ENCODE data around the gene C2CD3.

Gene C2CD3

DNA sequence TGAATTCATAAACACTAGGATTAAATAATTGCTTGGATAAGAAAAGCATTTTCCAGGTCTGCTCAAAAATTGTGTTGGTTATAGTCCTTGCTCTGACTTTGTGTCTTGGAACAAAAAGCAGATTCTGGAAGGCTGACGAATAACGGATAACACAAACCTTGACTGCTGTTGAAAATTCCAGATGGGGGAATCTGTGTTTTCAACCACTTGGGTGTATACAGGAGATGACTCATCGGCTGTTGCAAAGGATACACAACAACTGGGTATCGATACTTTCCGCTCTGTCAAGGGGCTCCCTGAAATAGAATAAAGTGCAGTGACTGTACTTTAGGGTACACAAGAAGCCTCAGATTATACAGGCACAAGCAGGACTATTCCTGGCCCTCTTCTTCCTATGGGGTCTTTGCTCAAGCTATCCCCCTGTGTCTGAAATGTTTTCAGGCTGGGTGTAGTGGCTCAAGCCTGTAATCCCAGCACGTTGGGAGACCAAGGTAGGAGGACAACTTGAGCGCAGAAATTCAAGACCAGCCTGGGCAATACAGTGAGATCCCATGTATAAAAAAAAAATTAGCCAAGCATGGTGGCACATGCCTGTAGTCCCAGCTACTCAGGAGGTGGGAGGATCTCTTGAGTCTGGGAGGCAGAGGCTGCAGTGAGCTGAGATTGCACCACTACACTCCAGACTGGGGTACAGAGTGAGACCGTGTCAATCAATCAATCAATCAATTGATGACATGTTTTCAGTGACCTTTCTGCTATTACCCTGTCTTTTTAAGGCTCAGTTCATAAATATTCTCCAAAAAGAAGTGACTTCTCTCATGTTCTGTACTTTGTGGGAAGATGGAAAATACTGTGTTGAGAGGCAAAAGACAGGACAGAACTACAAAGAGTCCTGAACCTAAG is 113.3 kb downstream of the C2CD3 start:
- DNase-seq: no peak

DNA sequence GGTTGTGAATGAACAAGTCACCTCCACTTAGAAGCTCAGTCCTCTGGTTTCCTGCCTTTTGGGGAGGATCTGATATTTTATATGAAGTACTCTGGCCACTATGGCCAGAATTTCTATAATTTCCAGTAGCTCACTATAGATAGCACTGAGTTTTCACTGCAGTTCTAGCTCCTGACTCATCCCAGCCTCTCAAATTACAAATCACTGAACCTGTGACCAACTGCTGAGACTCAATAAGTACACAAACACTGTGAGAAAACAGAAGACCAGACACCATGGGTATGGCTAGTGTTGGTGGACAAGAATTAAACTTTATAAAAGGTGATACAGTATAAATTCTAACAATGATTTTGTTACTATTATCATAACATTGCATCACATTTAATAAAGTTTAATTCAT is 114.9 kb downstream of the C2CD3 start:
- no peak for DNase-seq

DNA sequence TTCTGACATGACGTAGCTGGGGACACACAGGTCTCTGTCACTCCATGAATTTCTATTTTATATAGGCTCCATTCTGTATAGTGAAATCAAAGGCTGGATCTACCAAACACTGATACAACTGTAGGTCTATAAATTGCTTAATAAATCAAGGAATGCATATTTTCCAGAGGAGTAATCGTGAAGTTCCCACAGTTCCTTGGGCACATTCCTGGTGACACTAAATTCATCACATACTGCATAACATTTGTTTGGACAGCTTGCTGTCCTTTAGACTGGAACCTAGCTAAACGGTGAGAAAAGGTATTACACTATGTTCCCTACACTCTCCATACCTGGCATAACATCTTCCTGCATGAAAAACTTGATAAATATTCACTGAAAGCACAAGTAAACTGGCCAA is 120.3 kb downstream of the C2CD3 start:
- no peak for DNase-seq

DNA sequence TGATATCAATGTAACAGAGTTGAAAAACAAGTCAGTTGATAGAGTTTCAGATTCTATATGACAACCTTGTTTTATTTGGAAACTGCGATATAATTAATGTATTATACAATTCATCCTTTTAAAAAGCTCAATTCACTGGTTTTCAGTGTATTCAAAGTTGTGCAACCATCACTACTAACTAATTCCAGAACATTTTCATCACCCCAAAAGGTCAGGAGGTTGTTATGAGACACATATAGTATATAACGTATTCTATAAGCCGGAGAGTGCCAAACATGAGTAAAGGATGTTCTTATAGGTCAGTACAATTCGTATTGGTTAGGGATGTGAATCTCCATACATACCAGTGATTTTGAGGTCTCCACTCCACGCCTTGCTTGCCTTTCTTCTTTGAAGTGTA is 121.8 kb downstream of the C2CD3 start:
- no peak for DNase-seq

DNA sequence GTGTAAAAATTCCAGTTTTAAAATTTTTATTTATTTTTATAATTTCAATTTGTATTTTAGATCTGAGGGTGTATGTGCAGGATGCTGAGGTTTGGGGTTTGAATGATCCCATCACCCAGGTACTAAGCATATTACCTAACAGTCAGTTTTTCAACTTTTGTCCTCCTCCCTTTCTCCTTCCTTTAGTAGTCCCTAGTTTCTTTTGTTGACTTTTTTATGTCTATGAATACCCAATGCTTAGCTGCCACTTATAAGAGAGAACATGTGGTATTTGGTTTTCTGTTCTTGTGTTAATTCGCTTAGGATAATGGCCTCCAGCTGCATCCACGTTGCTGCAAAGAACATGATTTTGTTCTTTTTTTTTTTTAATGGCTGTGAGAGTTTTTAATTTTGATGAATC is 126.3 kb downstream of the C2CD3 start:
- DNase-seq: no peak

DNA sequence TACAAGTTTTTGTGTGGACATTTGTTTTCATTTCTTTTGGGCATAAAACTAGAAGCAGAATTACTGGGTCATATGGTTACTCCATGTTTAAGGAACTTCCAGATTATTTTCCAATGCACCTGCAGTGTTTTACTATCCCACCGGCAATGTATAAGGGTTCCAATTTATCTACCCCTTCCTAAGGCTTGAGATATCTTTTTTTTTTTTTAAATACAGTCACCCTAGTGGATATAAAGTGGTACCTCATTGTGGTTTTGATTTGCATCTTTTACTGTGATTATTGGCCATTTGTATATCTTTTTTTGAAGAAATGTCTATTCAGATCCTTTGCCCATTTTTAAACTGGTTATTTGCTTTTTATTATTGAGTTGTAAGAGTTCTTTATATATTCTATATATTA is 127.4 kb downstream of the C2CD3 start:
- DNase-seq: no peak

DNA sequence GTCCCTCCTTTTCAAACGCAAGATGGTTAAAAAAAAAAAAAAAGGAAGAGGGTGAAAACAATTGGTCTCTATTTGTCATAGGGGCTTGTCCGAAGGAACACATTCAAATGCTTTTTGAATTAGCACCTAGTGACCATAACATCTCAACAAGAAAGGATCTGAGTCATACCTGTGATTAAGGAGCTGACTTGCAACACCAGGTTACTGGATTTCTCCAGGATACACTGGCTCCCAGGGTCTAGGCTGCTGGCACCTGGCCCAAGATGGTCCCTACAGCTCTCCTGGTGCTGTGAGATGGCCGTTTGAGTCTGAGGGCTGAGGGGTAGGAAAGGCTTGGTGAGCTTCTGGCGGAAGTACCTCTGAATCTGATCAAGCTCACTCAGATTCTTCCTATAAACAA is 133.5 kb downstream of the C2CD3 start:
- no peak for DNase-seq

DNA sequence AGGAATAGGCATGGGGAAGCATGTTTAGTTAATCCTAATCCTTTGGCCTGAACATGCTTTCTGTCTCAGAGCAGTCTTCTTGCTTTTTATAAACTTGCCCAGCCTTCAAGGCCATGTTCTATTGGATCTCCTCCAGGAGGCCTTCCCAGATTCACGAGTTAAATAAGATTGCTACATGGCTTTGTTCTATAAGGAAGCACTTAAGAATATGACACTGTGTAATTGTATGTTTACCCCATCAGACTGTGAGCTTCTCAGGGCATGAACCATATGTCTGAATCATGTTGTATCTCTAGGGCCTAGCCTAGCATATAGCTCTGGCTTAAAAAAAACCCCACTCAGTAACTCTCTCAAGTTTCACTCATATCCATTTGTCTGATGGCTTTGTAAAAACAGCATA is 135.5 kb downstream of the C2CD3 start:
- no peak for DNase-seq

DNA sequence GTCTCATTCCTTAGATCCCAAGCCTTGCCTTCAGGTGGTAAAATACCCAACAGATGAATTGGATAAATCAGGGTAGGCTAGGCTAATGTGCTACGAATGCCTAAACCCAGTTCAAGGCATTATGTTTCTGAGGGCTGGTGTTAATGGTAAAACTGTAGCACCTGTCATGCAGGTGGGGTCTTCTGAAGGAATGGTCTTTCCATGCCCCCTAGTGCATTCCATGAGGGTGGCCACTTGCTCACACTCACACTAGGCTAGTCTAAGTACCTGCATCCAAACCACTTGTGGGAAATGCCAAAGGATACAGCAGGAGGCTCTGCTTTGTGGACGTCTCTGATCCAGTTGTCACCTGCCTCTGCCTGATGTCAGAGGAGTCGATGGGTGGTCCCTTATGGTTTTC is 137.8 kb downstream of the C2CD3 start:
- DNase-seq: no peak

DNA sequence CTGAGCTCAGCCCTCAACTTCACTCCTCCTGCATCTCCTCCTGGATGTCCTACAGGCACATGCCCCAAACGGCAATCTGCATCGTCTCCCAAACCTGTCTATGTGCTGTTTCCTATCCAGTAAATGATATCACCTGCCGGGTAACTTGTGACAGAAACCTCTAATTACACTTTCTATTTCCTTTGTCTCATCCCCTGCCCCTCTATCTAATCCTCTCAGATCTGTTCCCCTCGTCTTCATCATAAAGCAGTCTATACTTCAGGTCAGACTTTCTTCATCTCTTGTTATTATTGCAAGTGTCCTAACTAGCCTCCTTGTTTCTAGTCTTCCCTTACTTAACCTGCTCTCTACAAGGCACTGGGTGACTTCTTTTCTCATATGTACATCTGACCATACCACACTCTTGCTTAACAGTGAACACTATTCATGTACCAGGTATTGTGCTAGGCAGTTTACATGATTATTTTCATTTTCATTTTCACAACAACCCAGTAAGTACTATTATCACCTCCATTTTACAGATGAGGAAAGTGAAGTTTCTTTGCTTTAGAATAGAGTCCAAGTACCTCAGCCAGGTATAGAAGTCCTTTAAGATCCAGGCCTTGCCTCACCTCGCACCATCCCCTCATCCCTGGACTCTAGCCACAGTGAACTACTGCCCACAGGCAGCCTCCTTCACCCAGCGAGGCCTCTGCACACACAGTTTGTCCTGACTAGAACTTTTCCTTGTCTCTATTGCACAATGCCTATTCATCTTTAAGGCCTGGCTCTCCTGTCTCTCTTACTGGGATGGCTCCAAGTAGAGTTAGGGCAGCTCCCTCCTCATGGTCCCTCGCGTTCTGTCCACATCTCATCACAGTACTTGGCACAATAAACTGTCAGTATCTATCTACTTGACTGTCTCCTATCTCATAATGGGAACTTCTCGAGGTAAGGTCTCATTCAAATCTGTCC is 139.8 kb downstream of the C2CD3 start:
- no peak for DNase-seq

DNA sequence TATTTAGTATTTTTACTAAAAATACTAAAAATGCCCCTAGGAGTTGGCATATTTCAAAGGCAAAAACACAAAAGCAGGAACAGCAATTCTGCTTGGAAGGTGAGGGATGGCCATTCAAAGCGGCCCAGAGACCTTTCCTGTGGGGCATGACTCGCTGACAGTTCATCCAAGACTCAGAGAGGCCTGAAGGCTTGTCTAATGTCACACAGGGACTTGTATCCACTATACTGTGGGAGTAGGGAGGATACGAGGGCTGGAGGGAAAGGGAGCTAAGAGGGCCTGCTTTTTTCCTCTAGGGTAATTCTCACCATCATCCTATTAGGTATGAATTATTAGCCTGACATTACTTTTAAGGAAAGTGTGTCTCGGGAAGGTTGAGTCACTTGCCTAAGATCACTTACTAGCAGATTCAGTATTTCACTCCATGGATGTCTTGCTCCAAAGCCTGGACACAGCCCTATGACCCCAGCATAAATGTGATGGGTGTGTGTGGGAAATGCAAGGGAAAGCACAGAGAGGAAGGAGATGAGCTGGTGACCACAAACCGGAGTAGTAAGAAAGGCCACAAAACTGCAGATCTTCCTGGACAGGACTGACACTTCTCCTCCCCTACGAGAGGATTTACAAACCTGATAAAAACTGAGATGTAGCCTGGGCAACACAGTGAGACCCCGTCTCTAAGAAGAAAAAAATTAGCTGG is 145.2 kb downstream of the C2CD3 start:
- no peak for DNase-seq

DNA sequence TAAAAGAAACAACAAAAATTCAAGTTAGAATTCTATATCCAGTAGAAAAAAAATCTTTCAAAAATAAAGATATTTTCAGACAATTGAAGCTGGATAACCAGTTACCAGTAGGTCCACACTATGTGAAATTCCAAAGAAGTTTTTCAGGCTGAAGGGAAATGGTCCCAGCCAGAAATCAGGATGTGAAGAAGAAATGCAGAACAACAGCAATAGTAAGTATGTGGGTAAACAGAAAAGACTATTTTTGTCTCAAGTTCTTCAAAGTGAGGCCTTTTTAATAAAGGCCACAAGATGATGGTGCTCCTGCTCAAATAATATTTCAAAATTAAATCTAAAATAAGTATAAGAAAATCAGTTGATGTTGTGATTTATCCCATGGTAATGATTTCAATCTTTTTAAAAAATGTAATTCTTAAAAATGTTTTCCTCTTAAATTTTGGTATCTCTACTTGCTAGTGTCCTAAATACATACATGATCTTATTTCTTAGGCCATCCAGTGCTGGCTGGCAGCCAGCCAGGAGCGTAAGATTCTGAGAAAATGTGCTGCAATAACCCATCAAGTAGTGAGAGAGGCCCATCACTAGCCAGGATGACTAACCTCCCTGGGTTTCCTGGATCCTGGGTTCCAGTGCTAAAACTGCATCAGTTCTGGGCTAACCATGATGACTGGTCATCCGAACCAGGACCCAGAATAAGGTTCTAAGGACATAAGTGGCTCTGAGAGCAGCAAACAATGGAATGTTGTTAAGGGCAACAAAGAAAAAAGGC is 146.4 kb downstream of the C2CD3 start:
- no peak for DNase-seq

DNA sequence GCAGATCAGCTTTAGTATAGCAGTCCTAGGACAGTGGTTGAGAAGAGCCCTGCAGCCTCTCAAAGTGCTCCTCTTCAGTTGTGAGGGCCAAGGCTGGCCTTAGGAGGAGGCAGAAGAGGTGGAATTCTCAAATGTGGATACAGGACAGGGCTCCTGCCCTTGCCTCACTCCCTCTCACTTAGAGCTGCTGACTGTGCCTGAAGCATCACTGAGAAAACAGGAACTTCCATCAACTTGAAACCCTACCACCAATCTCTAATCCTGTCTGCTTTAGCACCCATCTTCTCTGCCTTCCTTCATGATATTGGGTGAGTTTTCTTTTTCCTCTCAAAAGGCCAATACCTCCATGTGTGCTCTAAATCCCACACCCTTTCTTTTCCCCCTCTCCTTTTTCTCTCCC is 147.5 kb downstream of the C2CD3 start:
- no peak for DNase-seq

DNA sequence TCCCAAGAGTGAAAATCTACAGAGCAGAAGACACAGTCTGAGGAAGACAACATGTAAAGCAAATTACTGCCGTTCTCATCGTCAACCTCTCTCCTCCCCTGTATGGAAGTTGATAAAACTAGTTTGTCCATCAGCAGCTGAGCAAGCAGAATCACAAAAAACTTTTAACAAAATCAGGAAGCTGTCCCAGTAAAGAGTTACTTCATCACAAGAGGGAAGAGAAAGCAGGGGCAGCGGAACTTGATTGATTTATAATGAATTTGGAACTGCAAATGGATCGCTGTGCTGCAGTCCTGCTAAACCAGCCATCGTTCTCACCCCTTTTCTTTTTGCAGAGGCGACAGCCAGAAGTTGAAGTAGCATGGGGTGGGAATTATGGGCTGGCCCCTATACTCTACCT is 148.3 kb downstream of the C2CD3 start:
- DNase-seq: no peak

DNA sequence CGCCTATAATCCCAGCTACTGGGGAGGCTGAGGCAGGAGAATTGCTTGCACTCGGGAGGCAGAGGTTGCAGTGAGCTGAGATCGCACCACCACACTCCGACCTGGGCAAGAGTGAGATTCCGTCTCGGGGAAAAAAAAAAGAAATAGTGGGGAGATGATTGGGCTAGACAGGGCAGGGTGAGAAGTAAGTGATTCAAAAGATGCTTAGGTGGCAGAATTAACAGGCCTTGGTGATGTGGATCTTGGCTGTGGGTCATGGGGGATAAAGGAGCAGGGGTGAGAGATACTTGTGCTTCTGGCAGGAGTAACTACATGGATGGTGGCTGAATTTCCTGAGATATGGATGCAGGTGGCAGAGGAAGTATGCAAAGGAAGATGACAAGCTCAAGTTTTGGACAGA is 148.8 kb downstream of the C2CD3 start:
- DNase-seq: no peak

DNA sequence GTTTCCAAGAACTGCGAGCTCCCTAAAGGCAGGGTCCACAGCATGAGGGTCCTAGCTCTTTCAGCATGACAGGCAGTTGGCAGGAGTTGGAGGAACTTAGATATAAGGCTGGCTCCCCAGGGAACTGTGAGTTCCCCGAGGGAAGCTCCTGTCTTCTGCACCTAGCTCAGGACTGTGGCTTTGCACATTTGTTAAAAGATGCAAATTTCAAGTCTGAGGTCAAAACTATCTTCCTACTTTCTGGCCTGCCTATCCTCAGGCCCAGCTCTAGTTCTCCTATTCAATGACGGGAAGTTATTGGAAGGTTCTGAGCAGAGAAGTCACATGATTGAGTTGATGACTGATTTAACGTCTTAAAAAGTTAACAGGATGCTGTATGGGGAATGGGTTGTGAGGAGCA is 150.3 kb downstream of the C2CD3 start:
- DNase-seq: no peak

DNA sequence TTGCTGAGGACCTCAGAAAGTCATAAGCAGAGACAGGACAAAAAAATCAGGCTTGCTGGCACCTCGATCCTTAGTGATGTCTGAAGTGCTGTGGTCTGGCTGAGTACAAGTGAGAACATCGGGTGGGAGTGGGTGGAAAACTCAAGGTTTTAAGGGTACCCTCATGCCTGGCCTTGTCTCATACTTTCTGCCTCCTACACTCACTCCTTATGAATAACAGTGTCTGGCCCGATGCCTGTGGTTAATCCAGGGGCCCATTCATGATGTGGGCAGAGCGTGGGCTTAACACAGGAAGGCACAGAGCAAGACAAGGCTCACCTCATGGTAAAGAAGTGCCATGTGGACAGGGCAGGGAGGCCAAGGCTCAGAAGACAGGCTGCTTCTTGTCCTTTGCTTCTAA is 150.9 kb downstream of the C2CD3 start:
- DNase-seq: no peak

DNA sequence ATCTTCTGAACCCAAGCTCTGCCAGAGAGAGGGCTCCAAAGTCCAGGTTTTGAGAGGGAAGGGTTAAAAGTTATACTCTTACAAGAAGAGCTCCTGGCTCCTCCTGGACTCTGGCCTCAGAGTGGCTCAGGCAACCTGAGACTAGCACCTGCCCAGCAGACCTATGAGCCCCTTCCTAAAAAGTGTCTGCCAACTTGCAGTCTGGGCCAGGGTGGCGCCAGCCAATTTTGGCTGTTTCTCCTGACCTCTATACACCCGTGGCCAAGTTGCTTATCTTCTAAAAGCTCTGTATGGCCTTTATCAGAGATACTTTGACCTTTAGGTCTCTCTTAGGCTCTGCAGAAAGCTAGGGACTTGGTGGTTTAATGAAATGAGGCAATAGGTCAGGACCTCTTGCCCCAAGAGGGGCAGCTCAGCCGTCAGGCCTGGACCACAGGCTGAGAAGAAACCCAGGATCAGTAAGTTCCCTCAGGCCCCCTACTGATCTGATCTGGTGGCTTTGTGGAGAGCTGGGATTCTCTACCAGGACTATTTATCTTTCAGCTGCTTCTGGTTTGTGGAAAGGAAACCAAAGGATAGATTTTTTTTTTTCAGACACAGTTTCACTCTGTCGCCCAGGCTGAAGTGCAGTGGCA is 151.6 kb downstream of the C2CD3 start:
- no peak for DNase-seq

DNA sequence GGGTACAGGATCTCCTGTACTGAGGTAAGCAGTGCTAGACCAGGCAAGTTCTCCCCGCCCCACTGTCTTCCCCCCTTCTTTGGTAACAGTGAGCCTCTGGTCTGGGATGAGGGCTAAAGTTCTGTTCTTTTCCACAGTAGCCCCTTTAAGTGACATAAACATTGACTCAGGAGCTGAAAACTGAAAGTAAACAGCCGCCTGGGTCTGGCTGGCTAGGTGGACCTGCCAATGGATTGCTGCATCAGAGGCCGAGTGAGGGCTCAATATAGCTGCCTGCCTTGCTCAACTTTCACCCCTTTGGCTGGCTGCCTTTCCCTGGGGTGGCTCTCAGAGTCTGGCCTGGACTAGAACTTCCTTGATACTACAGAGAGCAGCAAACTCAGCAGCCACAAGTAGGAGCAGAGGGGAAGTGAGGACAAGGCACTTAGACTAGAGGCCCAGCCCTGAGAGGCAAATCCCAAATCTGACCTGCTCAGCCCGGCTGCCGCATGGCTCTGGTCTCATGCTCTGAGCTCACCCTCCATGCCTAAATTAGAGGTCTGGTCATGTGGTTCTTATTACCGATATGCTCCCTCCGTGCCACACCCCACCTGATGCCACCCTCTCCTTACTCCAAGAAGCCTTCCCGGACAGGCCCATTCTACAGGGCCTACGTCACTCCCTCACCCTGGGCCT is 152.3 kb downstream of the C2CD3 start:
- no peak for DNase-seq

DNA sequence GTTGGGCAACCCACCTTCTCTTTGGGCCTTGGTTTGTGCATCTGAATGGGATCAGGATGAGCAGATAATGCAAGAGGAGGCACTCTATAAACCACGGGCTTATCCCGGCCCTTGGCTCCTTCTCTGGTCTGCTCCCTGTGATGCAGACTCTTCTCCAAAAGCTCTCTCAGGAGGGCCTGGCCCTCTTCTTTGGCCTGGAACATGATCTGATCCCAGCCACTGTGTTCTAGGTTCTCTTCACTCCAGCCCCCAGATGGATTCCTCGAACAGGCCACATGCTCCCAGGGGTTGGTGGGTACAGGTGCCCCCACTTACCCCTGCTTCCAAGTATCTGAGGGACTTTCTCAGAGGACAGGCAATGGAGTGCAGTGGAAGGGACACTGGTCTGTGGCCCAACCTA is 153.2 kb downstream of the C2CD3 start:
- DNase-seq: no peak

DNA sequence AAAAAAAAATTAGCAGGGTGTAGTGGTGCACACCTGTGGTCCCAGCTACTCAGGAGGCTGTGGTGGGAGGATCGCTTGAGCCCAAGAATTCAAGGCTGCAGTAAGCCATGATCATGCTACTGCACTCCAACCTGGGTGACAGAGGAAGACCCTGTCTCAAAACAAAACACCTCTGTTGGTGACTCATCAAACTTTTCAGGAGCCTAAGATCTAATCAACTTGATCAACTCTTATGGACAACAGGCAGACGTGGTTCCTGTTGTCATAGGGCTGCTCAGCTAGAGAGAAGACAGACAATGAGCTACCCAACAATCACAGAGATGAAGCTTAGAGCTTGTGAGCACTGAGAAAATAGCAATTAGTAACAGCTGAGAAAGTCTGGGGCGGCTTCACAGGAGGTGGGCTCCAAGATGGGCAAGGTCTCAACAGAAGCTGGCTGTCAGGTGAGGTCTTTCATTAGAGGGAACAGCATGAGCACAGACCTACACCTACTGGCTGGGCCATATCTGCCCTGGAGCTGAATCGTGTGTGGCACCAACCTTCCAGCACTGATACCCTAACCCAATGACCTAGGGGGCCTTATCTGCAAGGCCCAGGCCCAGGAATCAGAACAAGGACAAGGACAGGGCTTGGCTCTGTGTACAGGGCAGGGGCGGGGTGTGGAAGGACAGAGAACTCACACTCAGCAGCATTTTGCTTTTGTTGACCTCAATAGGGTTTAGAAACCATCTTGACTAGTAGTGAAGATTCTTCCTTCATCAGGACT is 154.7 kb downstream of the C2CD3 start:
- DNase-seq: no peak
